Sigmoid colon (tissue), 4 donors: ENCODE results near the gene GNB4.

ENCODE experiments used
- EP300 ChIP-seq, 4 donors: sonication (generic); formaldehyde crosslinking; IDR thresholded peaks; one replicate each; pipeline ENCODE4 v1.6.1; 2017; ENCODE audit warnings: antibody characterized with exemption in 4 of 4
- TF ChIP-seq, protein P1 (sequence below), 4 experiments: fragments of 450-650 bp in 3 of 4; fragments of 200-600 bp in 1 of 4; IDR thresholded peaks; one replicate each; pipeline ENCODE4 v1.5.1; 2016 to 2019; ENCODE audit warnings: antibody characterized with exemption in 4 of 4, mild to moderate bottlenecking in 3 of 4, moderate library complexity in 2 of 4

DNA sequence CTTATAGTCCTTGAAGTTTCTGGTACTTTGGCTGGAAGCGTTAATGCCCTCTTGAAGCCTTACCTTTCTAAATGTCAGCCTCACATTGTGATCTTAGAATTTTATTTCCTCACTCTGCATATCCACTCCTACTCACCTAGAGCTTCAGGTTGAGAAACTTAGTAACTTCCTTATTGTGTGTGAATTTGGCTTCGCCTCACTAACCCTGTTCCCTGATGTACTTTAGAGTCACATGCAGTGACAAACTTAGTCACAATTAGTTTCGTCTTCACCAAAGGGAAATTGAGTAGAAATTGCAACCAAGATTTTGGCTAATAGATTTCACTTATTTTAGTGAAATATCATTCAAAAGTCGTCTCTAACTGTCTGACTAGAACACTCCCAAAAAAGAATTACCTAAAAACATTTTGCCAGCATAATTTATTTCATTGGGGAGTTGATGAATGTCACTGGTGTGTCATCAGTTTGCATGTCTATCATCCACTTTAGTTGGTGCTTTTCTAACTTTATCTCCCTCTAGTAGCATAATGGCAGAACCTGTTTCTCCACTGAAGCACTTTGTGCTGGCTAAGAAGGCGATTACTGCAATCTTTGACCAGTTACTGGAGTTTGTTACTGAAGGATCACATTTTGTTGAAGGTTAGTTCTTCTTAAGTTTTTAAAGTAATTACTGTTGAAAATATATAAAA lies 102.8 kb downstream of the GNB4 start:
- TF ChIP-seq EP300 (IDR thresholded peaks at IDR 0.05): no peak
- TF ChIP-seq, protein P1, sequence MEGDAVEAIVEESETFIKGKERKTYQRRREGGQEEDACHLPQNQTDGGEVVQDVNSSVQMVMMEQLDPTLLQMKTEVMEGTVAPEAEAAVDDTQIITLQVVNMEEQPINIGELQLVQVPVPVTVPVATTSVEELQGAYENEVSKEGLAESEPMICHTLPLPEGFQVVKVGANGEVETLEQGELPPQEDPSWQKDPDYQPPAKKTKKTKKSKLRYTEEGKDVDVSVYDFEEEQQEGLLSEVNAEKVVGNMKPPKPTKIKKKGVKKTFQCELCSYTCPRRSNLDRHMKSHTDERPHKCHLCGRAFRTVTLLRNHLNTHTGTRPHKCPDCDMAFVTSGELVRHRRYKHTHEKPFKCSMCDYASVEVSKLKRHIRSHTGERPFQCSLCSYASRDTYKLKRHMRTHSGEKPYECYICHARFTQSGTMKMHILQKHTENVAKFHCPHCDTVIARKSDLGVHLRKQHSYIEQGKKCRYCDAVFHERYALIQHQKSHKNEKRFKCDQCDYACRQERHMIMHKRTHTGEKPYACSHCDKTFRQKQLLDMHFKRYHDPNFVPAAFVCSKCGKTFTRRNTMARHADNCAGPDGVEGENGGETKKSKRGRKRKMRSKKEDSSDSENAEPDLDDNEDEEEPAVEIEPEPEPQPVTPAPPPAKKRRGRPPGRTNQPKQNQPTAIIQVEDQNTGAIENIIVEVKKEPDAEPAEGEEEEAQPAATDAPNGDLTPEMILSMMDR (IDR thresholded peaks at IDR 0.05): no peak
